H9 (cell line): ENCODE measurements around the gene ADAM19. TPM values are rescaled to one million over a fixed set of nuclear protein-coding genes. Genes with fewer than 3 reads are reported as not detected.

Experiments used
- DNase-seq: peaks from one replicate; pipeline ENCODE4 v3.0.0-alpha.2; 2017
- H2AFZ ChIP-seq: one replicate; pipeline ENCODE4 v1.6.1; 2013; ENCODE audit warnings: mild to moderate bottlenecking, low read length, control low read depth, moderate library complexity
- H2AK5ac ChIP-seq: 2 replicates; pipeline ENCODE4 v1.6.1; 2013; ENCODE audit warnings: low read length, control low read depth, mixed read lengths; ENCODE audit not compliant: insufficient read length
- H2BK120ac ChIP-seq: one replicate; pipeline ENCODE4 v1.6.1; 2013; ENCODE audit warnings: low read depth, mild to moderate bottlenecking, low read length, control low read depth, inconsistent platforms; ENCODE audit not compliant: poor library complexity, severe bottlenecking
- H2BK12ac ChIP-seq: 2 replicates; pipeline ENCODE4 v1.6.1; 2013; ENCODE audit warnings: low read length, control low read depth, mixed read lengths, low read depth; ENCODE audit not compliant: insufficient read length
- H2BK15ac ChIP-seq: 2 replicates; pipeline ENCODE4 v1.6.1; 2013; ENCODE audit warnings: low read depth, low read length, control low read depth
- H2BK20ac ChIP-seq: one replicate; pipeline ENCODE4 v1.6.1; 2013; ENCODE audit warnings: low read depth, mild to moderate bottlenecking, low read length, control low read depth, inconsistent platforms; ENCODE audit not compliant: poor library complexity, severe bottlenecking
- H2BK5ac ChIP-seq: 2 replicates; pipeline ENCODE4 v1.6.1; 2013; ENCODE audit warnings: low read length, control low read depth, mixed read lengths; ENCODE audit not compliant: insufficient read length
- H3K14ac ChIP-seq: 2 replicates; pipeline ENCODE4 v1.6.1; 2013; ENCODE audit warnings: low read length, control low read depth; ENCODE audit not compliant: insufficient read depth
- H3K18ac ChIP-seq: 2 replicates; pipeline ENCODE4 v1.6.1; 2013; ENCODE audit warnings: low read depth, mild to moderate bottlenecking, mixed read lengths, low read length, control low read depth; ENCODE audit not compliant: insufficient read length
- H3K23ac ChIP-seq: 2 replicates; pipeline ENCODE4 v1.6.1; 2013; ENCODE audit warnings: low read length, control low read depth, mixed read lengths, low read depth; ENCODE audit not compliant: insufficient read length
- H3K23me2 ChIP-seq: 2 replicates; pipeline ENCODE4 v1.6.1; 2013; ENCODE audit warnings: low read depth, mild to moderate bottlenecking, mixed read lengths, low read length, control low read depth; ENCODE audit not compliant: insufficient read length, poor library complexity, severe bottlenecking
- H3K27ac ChIP-seq: 2 replicates; pipeline ENCODE4 v1.5.1; 2013; ENCODE audit warnings: low read length, control low read depth, mixed read lengths, low read depth; ENCODE audit not compliant: insufficient read length
- H3K27me3 ChIP-seq: 2 replicates; pipeline ENCODE4 v1.6.1; 2013; ENCODE audit warnings: low read length, control low read depth, inconsistent platforms; ENCODE audit not compliant: insufficient read depth
- H3K4ac ChIP-seq: 2 replicates; pipeline ENCODE4 v1.6.1; 2013; ENCODE audit warnings: low read depth, mild to moderate bottlenecking, control low read depth, inconsistent platforms, low read length, moderate library complexity
- H3K4me1 ChIP-seq: 2 replicates; pipeline ENCODE4 v1.6.1; 2013; ENCODE audit warnings: low read length, control low read depth, inconsistent platforms; ENCODE audit not compliant: insufficient read depth
- H3K4me2 ChIP-seq: 2 replicates; pipeline ENCODE4 v1.6.1; 2013; ENCODE audit warnings: low read length, control low read depth, mixed read lengths; ENCODE audit not compliant: insufficient read length, insufficient read depth
- H3K56ac ChIP-seq: 2 replicates; pipeline ENCODE4 v1.6.1; 2013; ENCODE audit warnings: low read depth, mild to moderate bottlenecking, mixed read lengths, low read length, control low read depth; ENCODE audit not compliant: insufficient read length
- H3K79me1 ChIP-seq: 2 replicates; pipeline ENCODE4 v1.6.1; 2013; ENCODE audit warnings: low read depth, mild to moderate bottlenecking, moderate library complexity, low read length, control low read depth, inconsistent platforms; ENCODE audit not compliant: insufficient read depth, poor library complexity, severe bottlenecking
- H3K79me2 ChIP-seq: 2 replicates; pipeline ENCODE4 v1.6.1; 2013; ENCODE audit warnings: low read length, control low read depth, inconsistent platforms; ENCODE audit not compliant: insufficient read depth
- H3K9ac ChIP-seq: 2 replicates; pipeline ENCODE4 v1.6.1; 2013; ENCODE audit warnings: low read length, control low read depth, mixed read lengths; ENCODE audit not compliant: insufficient read length; ENCODE audit errors: extremely low read depth
- H3K9me3 ChIP-seq: one replicate; pipeline ENCODE4 v1.6.1; 2013; ENCODE audit warnings: low read depth, low read length, inconsistent platforms; ENCODE audit not compliant: control insufficient read depth
- H3T11ph ChIP-seq: one replicate; pipeline ENCODE4 v1.6.1; 2013; ENCODE audit warnings: mild to moderate bottlenecking, low read length, control low read depth, inconsistent platforms
- H4K20me1 ChIP-seq: one replicate; pipeline ENCODE4 v1.6.1; 2013; ENCODE audit not compliant: control insufficient read depth, insufficient read length, insufficient read depth
- H4K5ac ChIP-seq: 2 replicates; pipeline ENCODE4 v1.6.1; 2013; ENCODE audit warnings: low read depth, mild to moderate bottlenecking, mixed read lengths, low read length, control low read depth; ENCODE audit not compliant: insufficient read length
- H4K8ac ChIP-seq: replicated peaks from 2 replicates; pipeline ENCODE4 v1.6.1; 2013; ENCODE audit warnings: low read length, control low read depth, mixed read lengths, low read depth; ENCODE audit not compliant: insufficient read length
- H4K91ac ChIP-seq: 2 replicates; pipeline ENCODE4 v1.6.1; 2013; ENCODE audit warnings: low read depth, mild to moderate bottlenecking, moderate library complexity, mixed read lengths, low read length, control low read depth; ENCODE audit not compliant: insufficient read length
- H3K27ac Mint-ChIP-seq, 3 experiments: 2 replicates in 2 of 3; 3 replicates in 1 of 3; pipeline ENCODE4 v1.8.0; 2020 to 2021; ENCODE audit warnings: mixed read lengths in 3 of 3, mild to moderate bottlenecking in 1 of 3, moderate library complexity in 1 of 3
- H3K27me3 Mint-ChIP-seq: 2 replicates; pipeline ENCODE4 v1.8.0; 2021; ENCODE audit warnings: low read depth, mild to moderate bottlenecking, moderate library complexity, mixed read lengths
- H3K36me3 Mint-ChIP-seq, 3 experiments: 2 replicates in 2 of 3; 3 replicates in 1 of 3; pipeline ENCODE4 v1.8.0; 2020 to 2021; ENCODE audit warnings: low read depth in 3 of 3, mixed read lengths in 3 of 3; ENCODE audit not compliant: insufficient read depth in 1 of 3
- H3K4me1 Mint-ChIP-seq, 2 experiments: 2 replicates each; pipeline ENCODE4 v1.8.0; 2020; ENCODE audit warnings: mixed read lengths in 2 of 2
- H3K4me3 Mint-ChIP-seq, 2 experiments: 2 replicates in 1 of 2; 3 replicates in 1 of 2; pipeline ENCODE4 v1.8.0; 2020 to 2021; ENCODE audit warnings: mild to moderate bottlenecking in 2 of 2, mixed read lengths in 2 of 2, moderate library complexity in 1 of 2
- H3K9me3 Mint-ChIP-seq, 2 experiments: 2 replicates in 1 of 2; 3 replicates in 1 of 2; pipeline ENCODE4 v1.8.0; 2020; ENCODE audit warnings: mild to moderate bottlenecking in 2 of 2, mixed read lengths in 2 of 2, moderate library complexity in 1 of 2
- WGBS: extraction: QIAGEN DNeasy Blood & Tissue Kit; methylation state at CpG from one replicate; pipeline ENCODE4 v1.1.7; 2013; ENCODE audit warnings: missing lambda C conversion rate, low lambda C conversion rate, mixed read lengths; ENCODE audit not compliant: insufficient read length; ENCODE audit errors: extremely low coverage; 5-methylcytosine and 5-hydroxymethylcytosine counted together
- total RNA-seq: library from RNA; stranded (reverse); gene quantifications from 2 replicates; pipeline ENCODE4 v1.2.1, GENCODE V29; 2021
- TF ChIP-seq, protein P1 (sequence below): fragments of 200-600 bp; sonication (generic); conservative IDR thresholded peaks from 3 replicates; pipeline ENCODE4 v1.8.0; 2021; ENCODE audit warnings: antibody characterized with exemption, mild to moderate bottlenecking

Gene ADAM19
- total RNA-seq, 1 experiment from 2014 or later: 9.9 TPM

DNA sequence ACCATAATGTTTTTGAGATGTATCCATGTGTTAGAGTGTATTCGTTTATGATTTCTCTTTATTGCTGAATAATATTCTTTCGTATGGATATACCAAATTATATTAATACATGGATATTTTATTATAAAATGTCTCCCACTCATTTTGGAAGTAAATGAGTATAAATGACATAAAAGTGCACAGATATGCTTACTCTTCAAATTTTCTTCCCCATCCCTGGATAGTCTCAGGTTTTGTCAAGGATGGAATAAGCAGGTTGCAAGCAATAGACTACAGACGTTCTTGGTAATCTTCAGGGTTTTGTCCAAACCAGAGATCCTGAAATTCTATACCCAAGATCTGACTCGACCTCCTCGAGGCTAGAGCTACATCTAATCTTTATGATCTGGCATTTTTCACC, 64.9 kb downstream of the ADAM19 start:
- Histone ChIP-seq H3K27me3 (no peaks in the 10 kb centered on the region), H3K79me2 (no peaks in the 10 kb centered on the region), H3K23me2 (no peaks in the 10 kb centered on the region), H2BK120ac (no peak overlapping the region), H3K79me1 (no peaks in the 10 kb centered on the region), H2AFZ (no peak overlapping the region), H2BK15ac (no peak overlapping the region), H3K9ac (no peak overlapping the region), H2BK12ac (no peak overlapping the region), H2BK20ac (no peak overlapping the region), H2BK5ac (no peak overlapping the region), H4K20me1 (no peaks in the 10 kb centered on the region), H2AK5ac (no peak overlapping the region), H3K4me1 (no peaks in the 10 kb centered on the region; the same call in 1 of the 2 replicates), H3K4me2 (no peak overlapping the region), H3T11ph (no peak overlapping the region), H3K14ac (no peak overlapping the region), H3K23ac (no peak overlapping the region), H4K8ac (no peak overlapping the region), H3K9me3 (no peaks in the 10 kb centered on the region), H3K18ac (no peak overlapping the region), H3K56ac (no peak overlapping the region), H4K5ac (no peak overlapping the region), H4K91ac (no peak overlapping the region), H3K4ac (no peak overlapping the region), H3K27ac (no peak overlapping the region)
- TF ChIP-seq, protein P1, sequence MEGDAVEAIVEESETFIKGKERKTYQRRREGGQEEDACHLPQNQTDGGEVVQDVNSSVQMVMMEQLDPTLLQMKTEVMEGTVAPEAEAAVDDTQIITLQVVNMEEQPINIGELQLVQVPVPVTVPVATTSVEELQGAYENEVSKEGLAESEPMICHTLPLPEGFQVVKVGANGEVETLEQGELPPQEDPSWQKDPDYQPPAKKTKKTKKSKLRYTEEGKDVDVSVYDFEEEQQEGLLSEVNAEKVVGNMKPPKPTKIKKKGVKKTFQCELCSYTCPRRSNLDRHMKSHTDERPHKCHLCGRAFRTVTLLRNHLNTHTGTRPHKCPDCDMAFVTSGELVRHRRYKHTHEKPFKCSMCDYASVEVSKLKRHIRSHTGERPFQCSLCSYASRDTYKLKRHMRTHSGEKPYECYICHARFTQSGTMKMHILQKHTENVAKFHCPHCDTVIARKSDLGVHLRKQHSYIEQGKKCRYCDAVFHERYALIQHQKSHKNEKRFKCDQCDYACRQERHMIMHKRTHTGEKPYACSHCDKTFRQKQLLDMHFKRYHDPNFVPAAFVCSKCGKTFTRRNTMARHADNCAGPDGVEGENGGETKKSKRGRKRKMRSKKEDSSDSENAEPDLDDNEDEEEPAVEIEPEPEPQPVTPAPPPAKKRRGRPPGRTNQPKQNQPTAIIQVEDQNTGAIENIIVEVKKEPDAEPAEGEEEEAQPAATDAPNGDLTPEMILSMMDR: no peak
- H3K4me3 Mint-ChIP-seq: no peak overlapping the region
- no CpG with 5 or more reads among the region's 5 CpGs for WGBS
- H3K27ac Mint-ChIP-seq: no peak overlapping the region
- H3K27me3 Mint-ChIP-seq: no peaks in the 10 kb centered on the region
- no peaks in the 10 kb centered on the region for H3K4me1 Mint-ChIP-seq
- no peaks in the 10 kb centered on the region for H3K9me3 Mint-ChIP-seq
- peaks cover 4 to 6% (median 4%) of the 10 kb centered on the region in 3 experiments; a peak in 6 of 7 replicates for H3K36me3 Mint-ChIP-seq
- DNase-seq: no peak
